Urothelium cell line (cell line): ENCODE data around the gene ARID3A.
"Not testable (repeated sequence)": the region's sequence is repeated elsewhere in the genome, so short reads cannot be mapped to it uniquely, and the experiment has no call there.

Source experiments
- DNase-seq: peaks from one replicate; pipeline ENCODE4 v3.0.0; 2011; ENCODE audit warnings: low spot score, mixed read lengths
- FAIRE-seq: peaks from 2 replicates; lab custom pipeline; 2011; peaks lifted over from hg19 to GRCh38; lab: Jason Lieb, UNC

ARID3A gene

GRCh38 chr19:1012334-1012733, 86.5 kb downstream of the ARID3A start:
- DNase-seq (no peak), FAIRE-seq (no peak)

GRCh38 chr19:1013218-1013617, 87.4 kb downstream of the ARID3A start:
- DNase-seq (no peak), FAIRE-seq (no peak)

GRCh38 chr19:1014161-1015060, 88.6 kb downstream of the ARID3A start:
- no peak for DNase-seq
- FAIRE-seq = no peak

GRCh38 chr19:1015061-1015781, 89.4 kb downstream of the ARID3A start:
- DNase-seq (no peak), FAIRE-seq (no peak)

GRCh38 chr19:1015782-1016646, 90.2 kb downstream of the ARID3A start:
- FAIRE-seq = no peak

GRCh38 chr19:1016647-1017114, 90.8 kb downstream of the ARID3A start:
- no peak for FAIRE-seq
- no peak for DNase-seq

More at GRCh38 chr19:1015782-1016646, 90.2 kb downstream of the ARID3A start:
- no peak for DNase-seq

- DNase-seq = no peak
These were observed 91.5 kb downstream of the ARID3A start for GRCh38 chr19:1017115-1017905.

GRCh38 chr19:1017906-1018305, 92.1 kb downstream of the ARID3A start:
- DNase-seq = no peak
- no peak for FAIRE-seq

More at GRCh38 chr19:1017115-1017905, 91.5 kb downstream of the ARID3A start:
- no peak for FAIRE-seq

- DNase-seq (no peak), FAIRE-seq (no peak)
These were observed 92.6 kb downstream of the ARID3A start for GRCh38 chr19:1018393-1018792.

GRCh38 chr19:1018932-1019615, 93.2 kb downstream of the ARID3A start:
- no peak for FAIRE-seq
- no peak for DNase-seq

- no peak for FAIRE-seq
- no peak for DNase-seq
These were observed 93.8 kb downstream of the ARID3A start for GRCh38 chr19:1019616-1019961.

GRCh38 chr19:1019980-1020867, 94.4 kb downstream of the ARID3A start:
- no peak for FAIRE-seq
- no peak for DNase-seq

GRCh38 chr19:1020868-1021425, 95.1 kb downstream of the ARID3A start, which contains the start of gene TMEM259:
TMEM259 (minus strand) TSS chr19:1021123; CDS start chr19:1020996, 127 bp downstream.
- FAIRE-seq = no peak
- DNase-seq = peak; percentile 95

- not testable (repeated sequence) for FAIRE-seq
These were observed 98.0 kb downstream of the ARID3A start for GRCh38 chr19:1023883-1024188.

GRCh38 chr19:1025080-1025479, 99.2 kb downstream of the ARID3A start:
- FAIRE-seq, DNase-seq: not testable (repeated sequence)

More at GRCh38 chr19:1023883-1024188, 98.0 kb downstream of the ARID3A start:
- DNase-seq = not testable (repeated sequence)
